Stimulated activated CD4-positive, alpha-beta T cell treated with anti-CD3 and anti-CD28 coated beads, Interleukin-2, amount 100 ng/mL, for 24 hours (primary cell): ENCODE results near the gene GOLGB1.
A peak's percentile ranks its signal among the peaks of the same experiment; 100 is the strongest.

Source experiments
- DNase-seq, 2 donors: peaks; one replicate each; pipeline ENCODE4 v3.0.0-alpha.2; 2020

The GOLGB1 gene

DNA sequence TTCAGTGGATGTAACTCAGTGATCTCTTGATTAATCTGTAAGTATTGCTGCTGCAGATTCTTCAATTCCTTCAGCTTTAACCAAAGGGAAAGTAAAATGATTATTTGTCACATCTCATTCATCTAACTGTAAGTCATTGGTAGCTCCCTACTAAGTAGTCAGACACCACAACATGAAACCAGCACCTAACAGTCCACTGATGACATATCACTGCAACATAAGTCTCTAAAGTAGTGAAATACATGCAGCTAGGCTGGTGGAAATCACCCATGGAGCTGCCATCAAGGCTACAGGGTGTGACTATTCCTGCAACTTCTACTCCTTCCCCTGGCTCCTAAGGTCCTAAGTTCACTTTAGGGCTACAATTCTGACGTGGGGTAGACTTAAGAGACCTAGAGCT, 67.7 kb downstream of the GOLGB1 start:
- no peak for DNase-seq

- no peak for DNase-seq
Measured at GRCh38 chr3:121677141-121677540, 72.4 kb downstream of the GOLGB1 start.

- DNase-seq: no peak
Measured at GRCh38 chr3:121670676-121671075, 78.9 kb downstream of the GOLGB1 start.

- DNase-seq: no peak
Measured at GRCh38 chr3:121667333-121667732, 82.2 kb downstream of the GOLGB1 start.

DNA sequence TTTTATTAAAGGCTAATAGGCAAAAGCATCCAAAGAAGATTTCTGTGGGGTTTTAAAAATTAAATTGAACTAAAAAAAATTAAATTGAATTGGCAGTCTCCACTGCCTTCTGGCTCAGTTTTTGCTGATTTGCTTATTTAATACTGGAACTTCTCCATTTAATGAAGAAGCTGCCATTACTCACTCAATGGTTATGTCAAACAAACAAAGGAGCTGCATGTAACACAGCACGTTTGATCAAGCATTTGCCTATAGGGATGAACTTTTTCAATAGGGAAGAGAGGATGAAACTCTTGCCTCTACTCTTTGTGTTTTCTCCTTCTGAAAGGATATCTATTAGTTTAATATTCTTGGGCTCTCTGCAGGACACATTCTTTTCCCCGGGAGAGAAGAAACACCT, 84.1 kb downstream of the GOLGB1 start:
- DNase-seq: no peak

DNA sequence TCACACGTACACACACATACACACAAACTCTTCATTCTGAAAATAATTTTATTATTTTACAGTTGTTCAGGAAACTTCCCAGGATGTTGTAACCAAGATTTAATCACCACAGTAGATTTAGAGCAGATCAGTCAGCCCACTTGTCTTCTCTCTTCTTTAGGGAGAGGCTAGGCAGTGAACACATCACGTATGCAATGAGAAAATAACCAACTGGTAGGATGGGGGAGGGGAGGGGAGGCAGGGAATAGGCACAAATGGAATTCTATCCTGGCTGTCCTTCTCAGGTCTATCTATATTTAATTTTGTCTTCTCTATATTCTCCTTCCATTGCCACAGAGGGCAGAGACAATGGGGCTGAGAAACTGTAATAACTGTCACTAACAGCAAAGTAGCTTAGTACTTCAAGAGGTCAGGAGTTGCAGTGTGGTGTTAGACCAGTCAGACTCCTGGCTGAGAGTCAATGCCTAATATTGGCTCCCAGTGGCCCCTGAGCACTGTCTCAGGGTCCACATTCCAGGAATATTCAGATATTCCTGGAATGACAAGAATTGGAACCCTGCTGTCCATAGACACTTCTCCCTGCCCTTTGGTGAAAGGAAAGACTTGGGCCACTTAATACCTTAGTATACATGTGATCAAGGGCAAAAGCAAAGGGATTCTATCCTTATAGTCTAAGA, 86.2 kb downstream of the GOLGB1 start:
- no peak for DNase-seq

GRCh38 chr3:121662742-121663141, 86.8 kb downstream of the GOLGB1 start:
- no peak for DNase-seq

GRCh38 chr3:121661376-121661775, 88.2 kb downstream of the GOLGB1 start:
- no peak for DNase-seq

DNA sequence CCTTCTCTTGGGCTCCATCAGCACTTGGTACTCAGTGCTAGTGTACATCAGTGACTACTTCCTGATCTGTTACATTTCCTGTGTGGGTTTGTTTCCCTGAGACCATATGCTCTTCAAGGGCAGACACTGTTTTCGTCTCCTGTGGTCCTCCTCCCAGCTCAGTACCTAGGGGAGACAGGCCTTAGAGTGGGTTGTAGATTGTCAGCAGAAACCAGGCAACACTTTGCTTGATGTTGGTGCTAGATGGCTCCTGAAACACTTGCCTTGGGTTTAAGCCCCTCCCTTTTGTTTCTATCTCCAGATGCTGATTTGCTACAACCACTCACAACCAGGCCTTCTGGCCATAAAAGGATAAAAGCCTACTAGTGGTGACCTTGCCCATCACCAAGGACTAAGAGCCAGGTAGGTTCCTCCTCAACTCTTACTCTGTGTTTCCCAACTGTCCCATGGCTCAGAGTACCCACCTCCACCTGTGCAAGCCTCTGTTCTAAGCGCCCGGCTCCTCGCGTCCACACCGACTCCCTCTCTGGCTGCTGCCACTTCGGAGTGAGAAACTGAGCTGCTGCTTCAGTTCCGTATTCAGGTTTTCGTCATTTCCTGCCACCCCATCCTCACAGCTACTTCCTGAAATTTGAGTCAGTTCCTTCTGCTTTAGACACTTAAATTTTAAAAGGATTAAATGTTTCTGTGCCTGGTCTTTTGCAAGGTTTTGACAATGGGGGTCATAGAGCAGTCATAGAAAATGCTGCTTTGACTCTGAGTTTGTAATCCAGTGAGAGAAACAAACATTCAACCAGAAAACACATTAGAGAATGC, 89.0 kb downstream of the GOLGB1 start, which contains the start of gene HCLS1:
HCLS1 (minus strand) TSS at position 548 of the 816 bp plus-strand sequence. CDS start 2,556 bp downstream, outside the sequence.
- DNase-seq: peak; percentile 66 to 73

GRCh38 chr3:121659586-121659985, 90.0 kb downstream of the GOLGB1 start:
- no peak for DNase-seq

GRCh38 chr3:121658716-121659435, 90.7 kb downstream of the GOLGB1 start:
- no peak for DNase-seq

GRCh38 chr3:121654493-121655385, 94.8 kb downstream of the GOLGB1 start:
- no peak for DNase-seq

- no peak for DNase-seq
Measured at GRCh38 chr3:121651684-121652083, 97.9 kb downstream of the GOLGB1 start.

DNA sequence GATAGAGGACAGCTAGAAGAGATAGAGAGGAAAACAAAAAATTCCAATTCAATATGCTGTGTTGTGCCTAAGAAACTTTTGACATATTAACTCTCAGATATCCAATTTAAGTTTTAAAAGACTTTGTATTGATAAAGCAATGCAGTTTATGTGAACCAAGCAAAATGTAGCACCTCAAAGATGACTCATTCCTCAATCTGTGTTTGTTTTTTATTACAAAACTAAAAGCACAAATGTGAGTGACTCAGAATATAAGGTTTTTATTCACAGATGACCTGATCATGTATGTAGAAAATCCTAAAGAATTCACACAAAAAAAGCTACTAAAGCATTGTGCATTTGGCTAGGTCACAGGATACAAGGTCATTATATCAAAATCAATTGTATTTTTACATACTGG, 99.9 kb downstream of the GOLGB1 start:
- DNase-seq: no peak

- no peak for DNase-seq
Measured at GRCh38 chr3:121648219-121648958, 101.2 kb downstream of the GOLGB1 start.

DNA sequence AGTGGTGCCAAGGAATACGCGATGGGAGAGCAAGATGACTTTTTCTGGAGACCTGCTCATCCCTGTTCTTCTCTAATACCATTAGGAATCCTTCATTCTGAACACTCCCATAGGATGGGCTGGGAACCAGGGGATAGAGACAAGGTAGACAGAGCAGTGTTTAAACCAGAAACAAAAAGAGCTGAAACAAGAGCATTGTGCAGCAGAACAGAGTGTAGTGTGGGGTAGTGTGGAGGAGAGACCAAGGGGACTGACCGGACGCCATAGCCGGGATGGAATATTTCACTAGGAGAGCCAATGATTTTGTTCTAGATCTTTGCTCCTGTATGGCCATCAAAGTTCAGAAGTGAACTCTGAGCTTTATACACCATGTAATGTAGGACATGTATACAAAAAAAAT, 104.5 kb downstream of the GOLGB1 start:
- DNase-seq: no peak

- no peak for DNase-seq
Measured at GRCh38 chr3:121642601-121643314, 106.8 kb downstream of the GOLGB1 start.

DNA sequence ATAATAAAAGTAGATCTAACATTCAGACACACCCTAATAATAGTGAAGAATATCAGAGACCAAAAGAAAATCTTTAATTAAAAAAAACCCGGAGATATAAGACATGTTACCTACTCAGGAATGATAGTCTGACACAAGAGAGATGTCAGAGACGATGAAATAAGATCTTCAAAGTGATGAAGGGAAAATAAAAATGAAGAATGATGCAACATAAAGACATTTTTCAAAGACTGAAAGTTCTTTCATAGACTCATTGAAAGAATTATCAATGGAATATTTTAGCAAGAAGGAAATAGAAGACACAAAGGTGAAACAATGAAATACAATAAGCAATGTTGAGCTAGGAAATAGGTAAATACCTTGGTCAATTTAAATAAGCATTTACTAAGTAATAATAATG, 108.4 kb downstream of the GOLGB1 start:
- DNase-seq: no peak

GRCh38 chr3:121637922-121638321, 111.6 kb downstream of the GOLGB1 start:
- no peak for DNase-seq

GRCh38 chr3:121630355-121630754, 119.2 kb downstream of the GOLGB1 start:
- DNase-seq: no peak

GRCh38 chr3:121629601-121630000, 119.9 kb downstream of the GOLGB1 start:
- DNase-seq: no peak
